ENCODE results near the gene KAZN. TPM values are rescaled to one million over a fixed set of nuclear protein-coding genes. Genes with fewer than 3 reads are reported as not detected.

KAZN gene
- total and polyA plus RNA-seq, 4 experiments from 2014 or later: 0.08 to 0.47 TPM; not detected in 2

GRCh38 chr1:14982029-14982428 lies 383.5 kb downstream of the KAZN start:
- no peak for DNase-seq
- Histone ChIP-seq H3K27me3 (ENCODE audit: insufficient read depth, low read length) (no peaks in the 10 kb centered on the region), H3K4me1 (ENCODE audit: insufficient read depth, low read length) (no peaks in the 10 kb centered on the region), H3K36me3 (ENCODE audit: insufficient read depth, low read length) (no peaks in the 10 kb centered on the region), H3K27ac (ENCODE audit: low read depth, low read length) (no peak overlapping the region), H3K4me3 (ENCODE audit: low read length in 2 of 2) (no peak overlapping the region), H3K9me3 (ENCODE audit: control insufficient read depth in 1 of 2, low read length in 2 of 2) (no peaks in the 10 kb centered on the region)
- H3K4me3 Mint-ChIP-seq: no peak overlapping the region
- POLR2A ChIA-PET (ENCODE audit: partially characterized antibody): no interaction called here
- H3K36me3 Mint-ChIP-seq: no peaks in the 10 kb centered on the region
- intact Hi-C loops (cut with micrococcal nuclease): no loop called here
- H3K27ac Mint-ChIP-seq: no peak overlapping the region
- peaks cover 0 to 1% of the 10 kb centered on the region in 2 donors for H3K27me3 Mint-ChIP-seq
- H3K4me1 Mint-ChIP-seq: peaks cover 0 to 6% (median 0%) of the 10 kb centered on the region in 4 donors
- no peaks in the 10 kb centered on the region for H3K9me3 Mint-ChIP-seq
- CTCF ChIA-PET (ENCODE audit: partially characterized antibody): no interaction called here

GRCh38 chr1:14983277-14983676 lies 384.8 kb downstream of the KAZN start:
- ChIA-PET POLR2A (ENCODE audit: partially characterized antibody) (no interaction called here), CTCF (ENCODE audit: partially characterized antibody) (no interaction called here)
- Mint-ChIP-seq H3K4me3 (no peak overlapping the region), H3K27ac (no peak overlapping the region), H3K9me3 (no peaks in the 10 kb centered on the region), H3K36me3 (no peaks in the 10 kb centered on the region), H3K4me1 (peaks cover 0 to 6% (median 0%) of the 10 kb centered on the region in 4 donors), H3K27me3 (peaks cover 0 to 1% of the 10 kb centered on the region in 2 donors)
- Histone ChIP-seq H3K27me3 (ENCODE audit: insufficient read depth, low read length) (no peaks in the 10 kb centered on the region), H3K4me1 (ENCODE audit: insufficient read depth, low read length) (no peaks in the 10 kb centered on the region), H3K9me3 (ENCODE audit: control insufficient read depth in 1 of 2, low read length in 2 of 2) (no peaks in the 10 kb centered on the region), H3K4me3 (ENCODE audit: low read length in 2 of 2) (no peak overlapping the region), H3K27ac (ENCODE audit: low read depth, low read length) (no peak overlapping the region), H3K36me3 (ENCODE audit: insufficient read depth, low read length) (no peaks in the 10 kb centered on the region)
- no peak for DNase-seq
- intact Hi-C loops (cut with micrococcal nuclease): no loop called here

- no peaks in the 10 kb centered on the region for H3K9me3 ChIP-seq (ENCODE audit: control insufficient read depth in 1 of 2, low read length in 2 of 2)
- Mint-ChIP-seq H3K4me1 (no peaks in the 10 kb centered on the region), H3K36me3 (no peaks in the 10 kb centered on the region), H3K4me3 (no peak overlapping the region), H3K27me3 (no peaks in the 10 kb centered on the region), H3K27ac (no peak overlapping the region), H3K9me3 (no peaks in the 10 kb centered on the region)
- no peaks in the 10 kb centered on the region for H3K27me3 ChIP-seq (ENCODE audit: insufficient read depth, low read length)
- H3K4me3 ChIP-seq (ENCODE audit: low read length in 2 of 2): no peak overlapping the region
- CTCF ChIA-PET (ENCODE audit: partially characterized antibody): no interaction called here
- no peaks in the 10 kb centered on the region for H3K4me1 ChIP-seq (ENCODE audit: insufficient read depth, low read length)
- intact Hi-C loops (cut with micrococcal nuclease): no loop called here
- no peak for DNase-seq
- H3K27ac ChIP-seq (ENCODE audit: low read depth, low read length): no peak overlapping the region
- POLR2A ChIA-PET (ENCODE audit: partially characterized antibody): no interaction called here
- no peaks in the 10 kb centered on the region for H3K36me3 ChIP-seq (ENCODE audit: insufficient read depth, low read length)
These were observed 387.7 kb downstream of the KAZN start for GRCh38 chr1:14986168-14986567.

GRCh38 chr1:14987829-14988603 lies 389.5 kb downstream of the KAZN start:
- CTCF ChIA-PET (ENCODE audit: partially characterized antibody): no interaction called here
- intact Hi-C loops (cut with micrococcal nuclease): no loop called here
- POLR2A ChIA-PET (ENCODE audit: partially characterized antibody): no interaction called here
- Mint-ChIP-seq H3K36me3 (no peaks in the 10 kb centered on the region), H3K4me3 (no peak overlapping the region), H3K27ac (no peak overlapping the region), H3K27me3 (no peaks in the 10 kb centered on the region), H3K4me1 (no peaks in the 10 kb centered on the region), H3K9me3 (no peaks in the 10 kb centered on the region)
- Histone ChIP-seq H3K4me1 (ENCODE audit: insufficient read depth, low read length) (no peaks in the 10 kb centered on the region), H3K4me3 (ENCODE audit: low read length in 2 of 2) (no peak overlapping the region), H3K9me3 (ENCODE audit: control insufficient read depth in 1 of 2, low read length in 2 of 2) (no peaks in the 10 kb centered on the region), H3K27ac (ENCODE audit: low read depth, low read length) (no peak overlapping the region), H3K27me3 (ENCODE audit: insufficient read depth, low read length) (no peaks in the 10 kb centered on the region), H3K36me3 (ENCODE audit: insufficient read depth, low read length) (no peaks in the 10 kb centered on the region)
- DNase-seq: no peak

- H3K27me3 ChIP-seq (ENCODE audit: insufficient read depth, low read length): no peaks in the 10 kb centered on the region
- H3K27me3 Mint-ChIP-seq: no peaks in the 10 kb centered on the region
- no peaks in the 10 kb centered on the region for H3K4me1 Mint-ChIP-seq
- no peak overlapping the region for H3K27ac Mint-ChIP-seq
- DNase-seq: no peak
- intact Hi-C loops (cut with micrococcal nuclease): no loop called here
- H3K27ac ChIP-seq (ENCODE audit: low read depth, low read length): no peak overlapping the region
- no peak overlapping the region for H3K4me3 Mint-ChIP-seq
- no peaks in the 10 kb centered on the region for H3K9me3 Mint-ChIP-seq
- no peaks in the 10 kb centered on the region for H3K9me3 ChIP-seq (ENCODE audit: control insufficient read depth in 1 of 2, low read length in 2 of 2)
- H3K36me3 ChIP-seq (ENCODE audit: insufficient read depth, low read length): no peaks in the 10 kb centered on the region
- H3K4me1 ChIP-seq (ENCODE audit: insufficient read depth, low read length): no peaks in the 10 kb centered on the region
- no peaks in the 10 kb centered on the region for H3K36me3 Mint-ChIP-seq
- ChIA-PET CTCF (ENCODE audit: partially characterized antibody) (no interaction called here), POLR2A (ENCODE audit: partially characterized antibody) (no interaction called here)
- H3K4me3 ChIP-seq (ENCODE audit: low read length in 2 of 2): no peak overlapping the region
These were observed 390.2 kb downstream of the KAZN start for GRCh38 chr1:14988636-14989035.

GRCh38 chr1:14989931-14990728 lies 391.6 kb downstream of the KAZN start:
- CTCF ChIA-PET (ENCODE audit: partially characterized antibody): no interaction called here
- H3K27ac Mint-ChIP-seq: no peak overlapping the region

GRCh38 chr1:14993414-14993813 lies 394.9 kb downstream of the KAZN start:
- Mint-ChIP-seq H3K36me3 (no peaks in the 10 kb centered on the region), H3K9me3 (no peaks in the 10 kb centered on the region), H3K27ac (no peak overlapping the region), H3K4me3 (no peak overlapping the region), H3K27me3 (no peaks in the 10 kb centered on the region), H3K4me1 (no peaks in the 10 kb centered on the region)
- H3K4me1 ChIP-seq (ENCODE audit: insufficient read depth, low read length): no peaks in the 10 kb centered on the region
- H3K4me3 ChIP-seq (ENCODE audit: low read length in 2 of 2): no peak overlapping the region
- ChIA-PET CTCF (ENCODE audit: partially characterized antibody) (no interaction called here), POLR2A (ENCODE audit: partially characterized antibody) (no interaction called here)
- no peaks in the 10 kb centered on the region for H3K36me3 ChIP-seq (ENCODE audit: insufficient read depth, low read length)
- no peaks in the 10 kb centered on the region for H3K9me3 ChIP-seq (ENCODE audit: control insufficient read depth in 1 of 2, low read length in 2 of 2)
- DNase-seq: no peak
- H3K27me3 ChIP-seq (ENCODE audit: insufficient read depth, low read length): no peaks in the 10 kb centered on the region
- intact Hi-C loops (cut with micrococcal nuclease): no loop called here
- H3K27ac ChIP-seq (ENCODE audit: low read depth, low read length): no peak overlapping the region

More at GRCh38 chr1:14989931-14990728, 391.6 kb downstream of the KAZN start:
- Mint-ChIP-seq H3K27me3 (no peaks in the 10 kb centered on the region), H3K36me3 (no peaks in the 10 kb centered on the region), H3K9me3 (no peaks in the 10 kb centered on the region), H3K4me3 (no peak overlapping the region), H3K4me1 (no peaks in the 10 kb centered on the region)
- DNase-seq: no peak
- POLR2A ChIA-PET (ENCODE audit: partially characterized antibody): no interaction called here
- H3K27me3 ChIP-seq (ENCODE audit: insufficient read depth, low read length): no peaks in the 10 kb centered on the region
- no peak overlapping the region for H3K27ac ChIP-seq (ENCODE audit: low read depth, low read length)
- H3K36me3 ChIP-seq (ENCODE audit: insufficient read depth, low read length): no peaks in the 10 kb centered on the region
- H3K4me1 ChIP-seq (ENCODE audit: insufficient read depth, low read length): no peaks in the 10 kb centered on the region
- intact Hi-C loops (cut with micrococcal nuclease): no loop called here
- H3K9me3 ChIP-seq (ENCODE audit: control insufficient read depth in 1 of 2, low read length in 2 of 2): no peaks in the 10 kb centered on the region
- no peak overlapping the region for H3K4me3 ChIP-seq (ENCODE audit: low read length in 2 of 2)
